ENCODE data around the gene SYT13. TPM values are rescaled to one million over a fixed set of nuclear protein-coding genes. Genes with fewer than 3 reads are reported as not detected.

SYT13 gene
- total RNA-seq, 1 experiment from 2014 or later = 4.3 TPM

DNA sequence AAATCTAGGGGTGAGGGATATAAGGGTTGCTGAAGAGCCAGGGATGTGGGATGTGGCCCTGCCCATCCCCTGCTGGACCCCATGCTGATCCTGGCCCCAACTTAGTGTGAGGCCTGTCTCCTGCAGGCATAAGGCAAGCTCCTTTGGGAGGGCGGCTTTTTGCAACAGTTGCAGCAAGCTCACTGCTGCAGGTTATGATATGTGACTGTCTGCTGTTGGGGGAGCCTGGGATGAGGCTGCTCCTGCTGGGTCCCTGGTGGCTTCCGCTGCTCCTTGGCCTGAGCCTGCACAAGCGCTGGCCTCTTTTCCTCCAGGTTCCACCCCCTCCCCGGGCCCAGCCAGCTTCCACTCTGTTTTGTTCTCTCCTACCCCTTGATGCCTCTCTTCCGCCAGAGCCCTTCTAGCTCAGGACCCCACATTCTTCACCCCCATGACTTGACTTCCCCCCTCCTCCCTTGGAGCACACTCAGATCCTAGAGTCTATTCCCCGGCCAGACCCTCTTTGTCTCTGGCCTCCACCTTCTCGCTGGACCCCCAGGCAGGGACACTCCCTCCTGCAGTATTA is 35.0 kb upstream of the SYT13 start:
- Histone ChIP-seq H4K91ac (ENCODE audit: insufficient read length, low read depth, low read length) (no peak overlapping the region), H3K27ac (ENCODE audit: insufficient read length, low read depth, low read length) (no peak overlapping the region), H2BK15ac (ENCODE audit: low read depth, low read length) (no peak overlapping the region), H3K9ac (ENCODE audit: extremely low read depth, insufficient read length, low read length) (no peak overlapping the region), H3K79me2 (ENCODE audit: insufficient read depth, low read length) (no peaks in the 10 kb centered on the region), H3K4ac (ENCODE audit: low read depth, low read length) (no peak overlapping the region), H3K23me2 (ENCODE audit: insufficient read length, low read depth, low read length, poor library complexity, severe bottlenecking) (no peaks in the 10 kb centered on the region), H3K4me2 (ENCODE audit: insufficient read depth, insufficient read length, low read length) (no peak overlapping the region), H3K14ac (ENCODE audit: insufficient read depth, low read length) (no peak overlapping the region), H3K56ac (ENCODE audit: insufficient read length, low read depth, low read length) (no peak overlapping the region), H2BK5ac (ENCODE audit: insufficient read length, low read length) (no peak overlapping the region), H2AK5ac (ENCODE audit: insufficient read length, low read length) (no peak overlapping the region), H4K8ac (replicated peaks; ENCODE audit: insufficient read length, low read depth, low read length) (no peak overlapping the region), H3K79me1 (ENCODE audit: insufficient read depth, low read depth, low read length, poor library complexity, severe bottlenecking) (no peaks in the 10 kb centered on the region), H3K18ac (ENCODE audit: insufficient read length, low read depth, low read length) (no peak overlapping the region), H3K23ac (ENCODE audit: insufficient read length, low read depth, low read length) (no peak overlapping the region), H3T11ph (ENCODE audit: low read length) (no peak overlapping the region), H3K9me3 (ENCODE audit: control insufficient read depth, low read depth, low read length) (no peaks in the 10 kb centered on the region), H3K4me1 (ENCODE audit: insufficient read depth, low read length) (no peaks in the 10 kb centered on the region), H2AFZ (ENCODE audit: low read length) (no peak overlapping the region), H2BK12ac (ENCODE audit: insufficient read length, low read depth, low read length) (no peak overlapping the region), H2BK120ac (ENCODE audit: low read depth, low read length, poor library complexity, severe bottlenecking) (no peak overlapping the region), H3K27me3 (ENCODE audit: insufficient read depth, low read length) (no peaks in the 10 kb centered on the region), H4K20me1 (ENCODE audit: control insufficient read depth, insufficient read depth, insufficient read length) (no peaks in the 10 kb centered on the region), H2BK20ac (ENCODE audit: low read depth, low read length, poor library complexity, severe bottlenecking) (no peak overlapping the region), H4K5ac (ENCODE audit: insufficient read length, low read depth, low read length) (no peak overlapping the region)
- no CpG with 5 or more reads among the region's 7 CpGs for WGBS (ENCODE audit: extremely low coverage, insufficient read length, low lambda C conversion rate)
- DNase-seq = no peak
- Mint-ChIP-seq H3K27me3 (ENCODE audit: low read depth) (peaks cover 19% of the 10 kb centered on the region), H3K36me3 (ENCODE audit: insufficient read depth in 1 of 3, low read depth in 3 of 3) (no peaks in the 10 kb centered on the region), H3K27ac (no peak overlapping the region), H3K4me1 (no peaks in the 10 kb centered on the region; a peak in 1 of 4 replicates), H3K4me3 (no peak overlapping the region), H3K9me3 (no peaks in the 10 kb centered on the region)
- TF ChIP-seq, protein P1, sequence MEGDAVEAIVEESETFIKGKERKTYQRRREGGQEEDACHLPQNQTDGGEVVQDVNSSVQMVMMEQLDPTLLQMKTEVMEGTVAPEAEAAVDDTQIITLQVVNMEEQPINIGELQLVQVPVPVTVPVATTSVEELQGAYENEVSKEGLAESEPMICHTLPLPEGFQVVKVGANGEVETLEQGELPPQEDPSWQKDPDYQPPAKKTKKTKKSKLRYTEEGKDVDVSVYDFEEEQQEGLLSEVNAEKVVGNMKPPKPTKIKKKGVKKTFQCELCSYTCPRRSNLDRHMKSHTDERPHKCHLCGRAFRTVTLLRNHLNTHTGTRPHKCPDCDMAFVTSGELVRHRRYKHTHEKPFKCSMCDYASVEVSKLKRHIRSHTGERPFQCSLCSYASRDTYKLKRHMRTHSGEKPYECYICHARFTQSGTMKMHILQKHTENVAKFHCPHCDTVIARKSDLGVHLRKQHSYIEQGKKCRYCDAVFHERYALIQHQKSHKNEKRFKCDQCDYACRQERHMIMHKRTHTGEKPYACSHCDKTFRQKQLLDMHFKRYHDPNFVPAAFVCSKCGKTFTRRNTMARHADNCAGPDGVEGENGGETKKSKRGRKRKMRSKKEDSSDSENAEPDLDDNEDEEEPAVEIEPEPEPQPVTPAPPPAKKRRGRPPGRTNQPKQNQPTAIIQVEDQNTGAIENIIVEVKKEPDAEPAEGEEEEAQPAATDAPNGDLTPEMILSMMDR (conservative IDR thresholded peaks at IDR 0.05) = no peak
